Left cardiac atrium (tissue), 4 donors: ENCODE data around the gene DKK3. TPM values are rescaled to one million over a fixed set of nuclear protein-coding genes. Genes with fewer than 3 reads are reported as not detected.

Experiments used
- ATAC-seq, 2 donors: fragments of 200-7000 bp; cut with Tn5 transposase; one replicate each; pipeline ENCODE4 v1.9.1; 2020; ENCODE audit warnings: mild to moderate bottlenecking in 2 of 2, moderate library complexity in 2 of 2
- DNase-seq: peaks from one replicate; pipeline ENCODE4 v3.0.0-alpha.2; 2020
- intact Hi-C, 2 donors: fragments of 100-400 bp; cut with DNase I; formaldehyde crosslinking; loops; one replicate each; pipeline versions ENCODE4 v1.14.1 to v1.15.1; 2022 to 2023
- total RNA-seq, 2 donors: library from RNA; stranded (reverse); fragmentation: NEBNext Ultra II Directional; extraction: Animal tissue kit (Norgen Biotek cat#: 25700); gene quantifications; one replicate each; pipeline ENCODE4 v1.2.1, GENCODE V29; 2021
- donor health status: DM: no; HTN: yes; CAD: no.
- donor health status: DM: no; HTN: yes; CAD: no; lungs with severe emphysema.
- donor health status: DM: yes; HTN: yes; CAD: no.
- donor health status: Dilated cardiomyopathy.

The DKK3 gene
- total RNA-seq, 2 donors from 2014 or later: 1,563 to 1,610 TPM

- intact Hi-C loops: no loop called here
- ATAC-seq: peak; percentile 3 to 40
- no peak for DNase-seq
Observed at GRCh38 chr11:12009617-12010321, 1.3 kb upstream of the DKK3 start.

GRCh38 chr11:12008790-12009616, 577 bp upstream of the DKK3 start:
- intact Hi-C loops: no loop called here
- peak; percentile 85 to 89 for ATAC-seq
- DNase-seq: peak; percentile 67

- peak in 1 of 2 donors; percentile 5 for ATAC-seq
- intact Hi-C loops: no loop called here
Observed at GRCh38 chr11:12007230-12007593, 1.2 kb downstream of the DKK3 start.

GRCh38 chr11:12006552-12007229, 1.7 kb downstream of the DKK3 start:
- ATAC-seq (no peak), DNase-seq (no peak)
- intact Hi-C loops: no loop called here

More at GRCh38 chr11:12007230-12007593, 1.2 kb downstream of the DKK3 start:
- DNase-seq: no peak

- DNase-seq (no peak), ATAC-seq (no peak)
- intact Hi-C loops: no loop called here
Observed at GRCh38 chr11:12005476-12005875, 3.0 kb downstream of the DKK3 start.

GRCh38 chr11:12005061-12005460, 3.4 kb downstream of the DKK3 start:
- intact Hi-C loops: no loop called here
- DNase-seq (no peak), ATAC-seq (no peak)

- intact Hi-C loops: no loop called here
- no peak for DNase-seq
- ATAC-seq: no peak
Observed at GRCh38 chr11:12003815-12004214, 4.6 kb downstream of the DKK3 start.

- ATAC-seq: no peak
- intact Hi-C loops: no loop called here
- DNase-seq: no peak
Observed at GRCh38 chr11:12003336-12003735, 5.1 kb downstream of the DKK3 start.

GRCh38 chr11:12001186-12001585, 7.2 kb downstream of the DKK3 start:
- intact Hi-C loops: no loop called here
- no peak for DNase-seq
- no peak for ATAC-seq

- intact Hi-C loops: no loop called here
- ATAC-seq: peak in 1 of 2 donors; percentile 83
- no peak for DNase-seq
Observed at GRCh38 chr11:11998091-11998781, 10.2 kb downstream of the DKK3 start.

GRCh38 chr11:11997049-11997322, 11.4 kb downstream of the DKK3 start:
- no peak for ATAC-seq
- DNase-seq: no peak
- intact Hi-C loops: no loop called here

GRCh38 chr11:11996321-11997048, 11.9 kb downstream of the DKK3 start:
- ATAC-seq (no peak), DNase-seq (no peak)
- intact Hi-C loops: no loop called here

- intact Hi-C loops: no loop called here
- DNase-seq (no peak), ATAC-seq (no peak)
Observed at GRCh38 chr11:11995601-11996000, 12.8 kb downstream of the DKK3 start.

- intact Hi-C loops: no loop called here
- ATAC-seq (peak; percentile 69 to 74), DNase-seq (no peak)
Observed at GRCh38 chr11:11993839-11994238, 14.6 kb downstream of the DKK3 start.

GRCh38 chr11:11992257-11993212, 15.9 kb downstream of the DKK3 start:
- ATAC-seq: peak; percentile 70
- no peak for DNase-seq
- intact Hi-C loops: no loop called here

- ATAC-seq: peak in 1 of 2 donors; percentile 25
- intact Hi-C loops: no loop called here
Observed at GRCh38 chr11:11989774-11990744, 18.4 kb downstream of the DKK3 start.

More at GRCh38 chr11:11989774-11990744, 18.4 kb downstream of the DKK3 start:
- DNase-seq: no peak
